SK-N-SH treated with all-trans-retinoic acid at 6 μM for 48 hours (cell line): ENCODE measurements around the gene RGS6.

Source experiments
- ATAC-seq: fragments of 200-7000 bp; cut with Tn5 transposase; 3 replicates; pipeline ENCODE4 v1.9.1; 2020; ENCODE audit warnings: mild to moderate bottlenecking, moderate library complexity
- ARNTL ChIP-seq: fragments of 450-650 bp; formaldehyde crosslinking; IDR thresholded peaks from 2 replicates; pipeline ENCODE4 v1.5.0; 2020; ENCODE audit warnings: low read depth, mild to moderate bottlenecking, moderate library complexity, borderline replicate concordance
- BACH2 ChIP-seq: fragments of 250-450 bp; sonication (Bioruptor Pico); IDR thresholded peaks from 2 replicates; pipeline ENCODE4 v1.9.0; 2021; ENCODE audit warnings: mild to moderate bottlenecking, borderline replicate concordance
- CREB5 ChIP-seq: fragments of 250-450 bp; sonication (Bioruptor Pico); IDR thresholded peaks from 2 replicates; pipeline ENCODE4 v1.5.1; 2020; ENCODE audit warnings: low read depth, mild to moderate bottlenecking, moderate library complexity
- CSDC2 ChIP-seq: fragments of 250-450 bp; sonication (Bioruptor Pico); IDR thresholded peaks from 2 replicates; pipeline ENCODE4 v1.5.0; 2020; ENCODE audit warnings: mild to moderate bottlenecking, moderate library complexity
- CSRNP3 ChIP-seq: fragments of 250-450 bp; sonication (Bioruptor Pico); IDR thresholded peaks from 2 replicates; pipeline ENCODE4 v1.5.1; 2021; ENCODE audit warnings: mild to moderate bottlenecking, moderate library complexity
- GLIS3 ChIP-seq: fragments of 250-450 bp; sonication (Bioruptor Pico); IDR thresholded peaks from 2 replicates; pipeline ENCODE4 v1.5.0; 2020; ENCODE audit warnings: mild to moderate bottlenecking, moderate library complexity
- ISL1 ChIP-seq: fragments of 250-450 bp; sonication (Bioruptor Pico); IDR thresholded peaks from 2 replicates; pipeline ENCODE4 v2.1.2; 2022; ENCODE audit warnings: mild to moderate bottlenecking, moderate library complexity
- OSR1 ChIP-seq: fragments of 250-450 bp; sonication (Bioruptor Pico); IDR thresholded peaks from 2 replicates; pipeline ENCODE4 v1.8.0; 2022; ENCODE audit warnings: moderate library complexity, mild to moderate bottlenecking, inconsistent platforms
- POU6F1 ChIP-seq: fragments of 250-450 bp; sonication (Bioruptor Pico); IDR thresholded peaks from 2 replicates; pipeline ENCODE4 v1.8.0; 2021; ENCODE audit warnings: low read depth, mild to moderate bottlenecking, moderate library complexity, borderline replicate concordance
- PPARA ChIP-seq: fragments of 250-450 bp; sonication (Bioruptor Pico); IDR thresholded peaks from 2 replicates; pipeline ENCODE4 v1.5.0; 2020; ENCODE audit warnings: mild to moderate bottlenecking, borderline replicate concordance
- RARB ChIP-seq: fragments of 250-450 bp; sonication (Bioruptor Pico); IDR thresholded peaks from 2 replicates; pipeline ENCODE4 v1.8.0; 2021; ENCODE audit warnings: mild to moderate bottlenecking, moderate library complexity
- TCF4 ChIP-seq: fragments of 250-450 bp; sonication (Bioruptor Pico); IDR thresholded peaks from 2 replicates; pipeline ENCODE4 v1.8.0; 2021; ENCODE audit warnings: mild to moderate bottlenecking, moderate library complexity, borderline replicate concordance
- TSHZ2 ChIP-seq: fragments of 250-450 bp; sonication (Bioruptor Pico); IDR thresholded peaks from 2 replicates; pipeline ENCODE4 v1.5.0; 2020; ENCODE audit warnings: mild to moderate bottlenecking, moderate library complexity
- ZC3H10 ChIP-seq: fragments of 250-450 bp; sonication (Bioruptor Pico); IDR thresholded peaks from 2 replicates; pipeline ENCODE4 v1.5.1; 2021; ENCODE audit warnings: mild to moderate bottlenecking, moderate library complexity
- ZFP3 ChIP-seq: fragments of 250-450 bp; sonication (Bioruptor Pico); IDR thresholded peaks from 2 replicates; pipeline ENCODE4 v1.5.0; 2020; ENCODE audit warnings: mild to moderate bottlenecking, moderate library complexity
- ZFP30 ChIP-seq: fragments of 450-650 bp; formaldehyde crosslinking; IDR thresholded peaks from 2 replicates; pipeline ENCODE4 v1.5.0; 2022; ENCODE audit warnings: mild to moderate bottlenecking, moderate library complexity
- TF ChIP-seq, protein P1 (sequence below): fragments of 250-450 bp; sonication (Bioruptor Pico); IDR thresholded peaks from 2 replicates; pipeline ENCODE4 v1.8.0; 2020; ENCODE audit warnings: mild to moderate bottlenecking, moderate library complexity, borderline replicate concordance

Gene RGS6

GRCh38 chr14:72550513-72550912, 618.3 kb downstream of the RGS6 start (continued):
- TF ChIP-seq TSHZ2 (no peak), CSRNP3 (CRISPR knock-in tag) (no peak)
- TF ChIP-seq, all 23 proteins: peak for 0

GRCh38 chr14:72552236-72552635, 620.0 kb downstream of the RGS6 start:
- ATAC-seq, result no peak
- TF ChIP-seq OSR1 (no peak), TCF4 (CRISPR knock-in tag) (no peak), ARNTL (CRISPR knock-in tag) (no peak), RARB (CRISPR knock-in tag) (no peak), ZFP30 (CRISPR knock-in tag) (no peak), TSHZ2 (no peak), PPARA (CRISPR knock-in tag) (no peak), BACH2 (no peak), ISL1 (CRISPR knock-in tag) (no peak), ZFP3 (CRISPR knock-in tag) (no peak), CREB5 (CRISPR knock-in tag) (no peak), GLIS3 (CRISPR knock-in tag) (no peak), POU6F1 (no peak), ZC3H10 (CRISPR knock-in tag) (no peak), CSDC2 (CRISPR knock-in tag) (no peak)
- TF ChIP-seq, protein P1, sequence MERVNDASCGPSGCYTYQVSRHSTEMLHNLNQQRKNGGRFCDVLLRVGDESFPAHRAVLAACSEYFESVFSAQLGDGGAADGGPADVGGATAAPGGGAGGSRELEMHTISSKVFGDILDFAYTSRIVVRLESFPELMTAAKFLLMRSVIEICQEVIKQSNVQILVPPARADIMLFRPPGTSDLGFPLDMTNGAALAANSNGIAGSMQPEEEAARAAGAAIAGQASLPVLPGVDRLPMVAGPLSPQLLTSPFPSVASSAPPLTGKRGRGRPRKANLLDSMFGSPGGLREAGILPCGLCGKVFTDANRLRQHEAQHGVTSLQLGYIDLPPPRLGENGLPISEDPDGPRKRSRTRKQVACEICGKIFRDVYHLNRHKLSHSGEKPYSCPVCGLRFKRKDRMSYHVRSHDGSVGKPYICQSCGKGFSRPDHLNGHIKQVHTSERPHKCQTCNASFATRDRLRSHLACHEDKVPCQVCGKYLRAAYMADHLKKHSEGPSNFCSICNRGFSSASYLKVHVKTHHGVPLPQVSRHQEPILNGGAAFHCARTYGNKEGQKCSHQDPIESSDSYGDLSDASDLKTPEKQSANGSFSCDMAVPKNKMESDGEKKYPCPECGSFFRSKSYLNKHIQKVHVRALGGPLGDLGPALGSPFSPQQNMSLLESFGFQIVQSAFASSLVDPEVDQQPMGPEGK (CRISPR knock-in tag), result no peak

DNA sequence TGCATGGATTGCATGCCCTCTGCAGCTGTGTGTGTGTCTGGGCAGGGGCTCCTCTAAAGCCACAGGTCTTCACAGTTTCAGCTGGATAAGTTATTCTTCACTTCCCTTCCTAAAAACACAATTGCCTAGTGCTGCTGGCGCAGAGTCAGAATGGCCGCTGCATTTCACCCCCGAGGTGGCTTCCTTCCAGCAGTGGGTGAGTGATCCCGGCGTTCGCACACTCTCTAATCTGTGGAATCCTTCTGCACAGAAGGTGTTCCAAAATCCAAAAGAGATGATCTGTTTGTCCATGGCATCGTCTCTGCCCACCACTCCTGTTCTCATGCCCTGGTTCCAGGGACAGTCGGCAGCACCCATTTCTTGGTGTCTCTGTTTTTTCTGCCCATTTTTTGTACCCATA, 620.9 kb downstream of the RGS6 start:
- TF ChIP-seq PPARA (CRISPR knock-in tag) (no peak), TSHZ2 (no peak), CSRNP3 (CRISPR knock-in tag) (no peak), ZC3H10 (CRISPR knock-in tag) (no peak), POU6F1 (no peak), CSDC2 (CRISPR knock-in tag) (no peak), ISL1 (CRISPR knock-in tag) (no peak)
- ATAC-seq, result no peak
